Peyer's patch (tissue), 4 donors: ENCODE measurements around the gene C12orf76.

Source experiments
- POLR2A ChIP-seq, 2 donors: fragments of 450-650 bp; IDR thresholded peaks; one replicate each; pipeline ENCODE4 v1.5.1; 2017; ENCODE audit warnings: antibody characterized with exemption in 2 of 2, mild to moderate bottlenecking in 2 of 2, moderate library complexity in 2 of 2
- TF ChIP-seq, protein P1 (sequence below), 6 experiments: fragments of 450-650 bp in 4 of 6; fragments of 200-600 bp in 2 of 6; sonication (generic) in 1 of 6; IDR thresholded peaks; one replicate each; pipeline ENCODE4 v1.5.1; 2017 to 2019; ENCODE audit warnings: antibody characterized with exemption in 6 of 6, mild to moderate bottlenecking in 3 of 6, moderate library complexity in 1 of 6

DNA sequence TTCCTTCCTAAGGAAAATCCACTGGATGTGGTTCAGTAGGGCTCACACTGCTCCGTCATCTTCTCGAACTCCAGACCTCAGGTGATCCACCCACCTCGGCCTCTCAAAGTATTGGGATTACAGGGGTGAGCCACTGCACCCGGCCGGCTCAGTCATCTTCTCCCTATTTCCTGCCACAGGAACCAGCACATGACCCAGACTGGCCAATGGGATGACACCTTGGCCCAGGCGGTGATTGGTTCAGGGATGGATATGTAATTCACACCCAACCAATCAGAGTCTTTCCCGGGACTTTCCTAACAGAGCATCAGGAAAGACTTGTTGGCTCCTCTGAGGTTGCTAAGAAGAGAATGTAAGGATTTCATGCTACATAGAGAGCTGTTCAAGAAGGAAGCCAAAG, 19.2 kb upstream of the C12orf76 start:
- TF ChIP-seq POLR2A (IDR thresholded peaks at IDR 0.05) = no peak
- TF ChIP-seq, protein P1, sequence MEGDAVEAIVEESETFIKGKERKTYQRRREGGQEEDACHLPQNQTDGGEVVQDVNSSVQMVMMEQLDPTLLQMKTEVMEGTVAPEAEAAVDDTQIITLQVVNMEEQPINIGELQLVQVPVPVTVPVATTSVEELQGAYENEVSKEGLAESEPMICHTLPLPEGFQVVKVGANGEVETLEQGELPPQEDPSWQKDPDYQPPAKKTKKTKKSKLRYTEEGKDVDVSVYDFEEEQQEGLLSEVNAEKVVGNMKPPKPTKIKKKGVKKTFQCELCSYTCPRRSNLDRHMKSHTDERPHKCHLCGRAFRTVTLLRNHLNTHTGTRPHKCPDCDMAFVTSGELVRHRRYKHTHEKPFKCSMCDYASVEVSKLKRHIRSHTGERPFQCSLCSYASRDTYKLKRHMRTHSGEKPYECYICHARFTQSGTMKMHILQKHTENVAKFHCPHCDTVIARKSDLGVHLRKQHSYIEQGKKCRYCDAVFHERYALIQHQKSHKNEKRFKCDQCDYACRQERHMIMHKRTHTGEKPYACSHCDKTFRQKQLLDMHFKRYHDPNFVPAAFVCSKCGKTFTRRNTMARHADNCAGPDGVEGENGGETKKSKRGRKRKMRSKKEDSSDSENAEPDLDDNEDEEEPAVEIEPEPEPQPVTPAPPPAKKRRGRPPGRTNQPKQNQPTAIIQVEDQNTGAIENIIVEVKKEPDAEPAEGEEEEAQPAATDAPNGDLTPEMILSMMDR (IDR thresholded peaks at IDR 0.05) = no peak
